Measurements from ENCODE around the gene RAD51AP1.

GRCh38 chr12:4572680-4573079 is 34.0 kb downstream of the RAD51AP1 start:
- TF ChIP-seq ATF3 (CRISPR knock-in tag; conservative IDR thresholded peaks at IDR 0.05): no peak
- TF ChIP-seq MAX (CRISPR knock-in tag; IDR thresholded peaks at IDR 0.05): no peak
- TF ChIP-seq CTCF (IDR thresholded peaks at IDR 0.05): no peak
- TF ChIP-seq SP1 (CRISPR knock-in tag; conservative IDR thresholded peaks at IDR 0.05): no peak
